ENCODE data around the gene DCAF4. TPM values are rescaled to one million over a fixed set of nuclear protein-coding genes. Genes with fewer than 3 reads are reported as not detected.

DCAF4 gene, protein sequence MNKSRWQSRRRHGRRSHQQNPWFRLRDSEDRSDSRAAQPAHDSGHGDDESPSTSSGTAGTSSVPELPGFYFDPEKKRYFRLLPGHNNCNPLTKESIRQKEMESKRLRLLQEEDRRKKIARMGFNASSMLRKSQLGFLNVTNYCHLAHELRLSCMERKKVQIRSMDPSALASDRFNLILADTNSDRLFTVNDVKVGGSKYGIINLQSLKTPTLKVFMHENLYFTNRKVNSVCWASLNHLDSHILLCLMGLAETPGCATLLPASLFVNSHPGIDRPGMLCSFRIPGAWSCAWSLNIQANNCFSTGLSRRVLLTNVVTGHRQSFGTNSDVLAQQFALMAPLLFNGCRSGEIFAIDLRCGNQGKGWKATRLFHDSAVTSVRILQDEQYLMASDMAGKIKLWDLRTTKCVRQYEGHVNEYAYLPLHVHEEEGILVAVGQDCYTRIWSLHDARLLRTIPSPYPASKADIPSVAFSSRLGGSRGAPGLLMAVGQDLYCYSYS
- 10 to 100 TPM in 2 of 3 donors, 1 to 10 TPM in 1; 4.6 to 18.6 (median 16.5) TPM for total RNA-seq
- 23.4 TPM for total RNA-seq (2013)

DNA sequence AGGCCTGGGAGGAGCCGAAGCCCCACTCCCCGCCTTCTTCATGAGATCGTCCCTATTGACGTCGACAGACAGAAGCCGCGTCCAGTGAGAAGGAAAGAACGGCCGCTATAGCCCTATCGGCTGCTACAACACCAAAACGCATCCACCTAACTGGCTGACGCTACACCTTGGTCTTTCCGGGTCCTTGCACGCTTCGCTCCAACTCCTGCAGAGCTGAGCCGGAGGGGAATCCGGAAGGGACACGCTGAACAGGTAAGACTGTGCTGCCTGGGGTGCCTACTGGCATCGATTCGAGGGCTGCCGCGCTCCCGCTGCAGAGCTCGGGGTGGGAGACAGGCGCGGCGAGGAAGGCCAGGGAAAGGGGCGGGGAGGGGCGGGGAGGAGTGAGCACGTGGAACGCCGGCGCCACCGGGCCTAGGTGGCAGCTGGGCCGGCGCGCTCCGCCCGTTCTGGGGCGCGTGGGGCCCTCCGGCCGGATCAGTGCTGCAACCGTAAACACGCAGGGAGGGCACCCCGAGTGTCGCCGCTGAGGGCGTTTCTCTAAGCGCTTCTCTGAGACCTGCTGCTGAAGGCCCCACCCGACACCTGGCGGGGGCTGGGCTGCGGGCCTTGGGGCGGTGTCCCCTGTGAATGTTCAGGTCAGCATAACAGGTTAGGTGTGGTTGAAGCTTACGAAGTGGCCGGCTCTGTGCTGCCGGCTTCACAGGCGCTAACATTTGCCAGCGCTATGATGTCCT, at the start of gene DCAF4:
DCAF4 (plus strand) TSS at position 173 of the 737 bp plus-strand sequence. CDS start 11,515 bp downstream, outside the sequence.
- Mint-ChIP-seq H3K36me3 (no peaks in the 10 kb centered on the region), H3K9me3 (no peaks in the 10 kb centered on the region), H3K4me3 (peak within 1 kb of the TSS; percentile 93), H3K4me1 (peaks cover 8 to 18% of the 10 kb centered on the region in 2 donors), H3K27ac (peak within 1 kb of the TSS; percentile 74 to 83), H3K27me3 (ENCODE audit: low read depth in 2 of 2) (peaks cover 0 to 7% of the 10 kb centered on the region in 2 donors)
- TF ChIP-seq CTCF (IDR thresholded peaks at IDR 0.05), result no peak
- Histone ChIP-seq H3K4me3 (ENCODE audit: low read length) (peak within 1 kb of the TSS; percentile 76), H3K36me3 (ENCODE audit: control insufficient read depth, insufficient read depth, low read length) (no peaks in the 10 kb centered on the region), H3K4me1 (ENCODE audit: control insufficient read depth, insufficient read depth, low read length) (peaks cover 17% of the 10 kb centered on the region), H3K9me3 (ENCODE audit: control insufficient read depth, insufficient read depth, low read length) (no peaks in the 10 kb centered on the region), H3K27me3 (ENCODE audit: control insufficient read depth, insufficient read depth, low read length) (no peaks in the 10 kb centered on the region), H3K27ac (ENCODE audit: low read length) (peak within 1 kb of the TSS; percentile 60)
- peak; percentile 80 to 96 for DNase-seq
- WGBS (ENCODE audit: insufficient coverage), result under 1% methylated on average over 59 of the region's 59 CpGs
- peak; percentile 95 to 98 (median 95) for ATAC-seq
- intact Hi-C loops (cut with micrococcal nuclease), result loop anchor here (1.0 to 2.0 kb wide), 2 partner anchors 32 to 132 kb away; partner anchors contain the start of genes DPF3 and RBM25

- Mint-ChIP-seq H3K9me3 (no peaks in the 10 kb centered on the region), H3K36me3 (peaks cover 6% of the 10 kb centered on the region), H3K4me1 (peaks cover 0 to 19% of the 10 kb centered on the region in 2 donors), H3K27ac (no peak overlapping the region), H3K27me3 (ENCODE audit: low read depth in 2 of 2) (peaks cover 10 to 19% of the 10 kb centered on the region in 2 donors), H3K4me3 (no peak overlapping the region)
- H3K4me3 ChIP-seq (ENCODE audit: low read length), result no peak overlapping the region
- WGBS (ENCODE audit: insufficient coverage), result 73% methylated on average over 4 of the region's 4 CpGs
- H3K36me3 ChIP-seq (ENCODE audit: control insufficient read depth, insufficient read depth, low read length), result no peaks in the 10 kb centered on the region
- no peak for ATAC-seq
- no peak for DNase-seq
- no peaks in the 10 kb centered on the region for H3K27me3 ChIP-seq (ENCODE audit: control insufficient read depth, insufficient read depth, low read length)
- intact Hi-C loops (cut with micrococcal nuclease), result no loop called here
- H3K27ac ChIP-seq (ENCODE audit: low read length), result no peak overlapping the region
- TF ChIP-seq CTCF (IDR thresholded peaks at IDR 0.05), result no peak
- H3K9me3 ChIP-seq (ENCODE audit: control insufficient read depth, insufficient read depth, low read length), result peaks cover 4% of the 10 kb centered on the region
- peaks cover 12% of the 10 kb centered on the region for H3K4me1 ChIP-seq (ENCODE audit: control insufficient read depth, insufficient read depth, low read length)
Observed at GRCh38 chr14:72876710-72877063, 49.6 kb upstream of the DCAF4 start.

GRCh38 chr14:72878746-72879145, 47.5 kb upstream of the DCAF4 start:
- peaks cover 15 to 30% of the 10 kb centered on the region in 2 donors for H3K4me1 Mint-ChIP-seq
- Histone ChIP-seq H3K27me3 (ENCODE audit: control insufficient read depth, insufficient read depth, low read length) (no peaks in the 10 kb centered on the region), H3K36me3 (ENCODE audit: control insufficient read depth, insufficient read depth, low read length) (no peaks in the 10 kb centered on the region), H3K4me3 (ENCODE audit: low read length) (no peak overlapping the region), H3K4me1 (ENCODE audit: control insufficient read depth, insufficient read depth, low read length) (peaks cover 23% of the 10 kb centered on the region), H3K27ac (ENCODE audit: low read length) (no peak overlapping the region), H3K9me3 (ENCODE audit: control insufficient read depth, insufficient read depth, low read length) (no peaks in the 10 kb centered on the region)
- DNase-seq, result no peak
- no peak overlapping the region for H3K27ac Mint-ChIP-seq
- H3K27me3 Mint-ChIP-seq (ENCODE audit: low read depth in 2 of 2), result peaks cover 19% of the 10 kb centered on the region in 2 donors
- H3K4me3 Mint-ChIP-seq, result no peak overlapping the region
- H3K9me3 Mint-ChIP-seq, result no peaks in the 10 kb centered on the region
- no peak for TF ChIP-seq CTCF (IDR thresholded peaks at IDR 0.05)
- 97% methylated on average over 5 of the region's 5 CpGs for WGBS (ENCODE audit: insufficient coverage)
- intact Hi-C loops (cut with micrococcal nuclease), result no loop called here
- no peaks in the 10 kb centered on the region for H3K36me3 Mint-ChIP-seq
- ATAC-seq, result no peak
